HCT116 (cell line): ENCODE measurements around the gene AKAP13. TPM values are rescaled to one million over a fixed set of nuclear protein-coding genes. Genes with fewer than 3 reads are reported as not detected.

Experiments
- ATAC-seq: fragments of 200-7000 bp; cut with Tn5 transposase; 2 replicates; pipeline ENCODE4 v1.9.1; 2020; ENCODE audit warnings: mild to moderate bottlenecking, moderate library complexity
- BruUV-seq: library from RNA; stranded (reverse); fragments of 400-500 nt; replicated peaks from 2 replicates; lab custom pipeline; 2021; lab: Mats Ljungman, UMichigan
- CTCF ChIA-PET: fragments of 300-600 bp; sonication (Branson Sonifier 250); formaldehyde crosslinking; loops from one replicate; lab custom pipeline; 2021; ENCODE audit warnings: antibody characterized with exemption; lab: Charles Lee
- POLR2A ChIA-PET: fragments of 300-600, 350-600 bp; sonication (Branson Sonifier 250); formaldehyde crosslinking; loops from one replicate; lab custom pipeline; 2021; ENCODE audit warnings: antibody characterized with exemption; lab: Charles Lee
- RAD21 ChIA-PET, 2 experiments: fragments of 300-600 bp; sonication (Branson Sonifier 250); formaldehyde crosslinking; loops; one replicate each; lab custom pipeline; 2023; ENCODE audit warnings: low total read pairs in 2 of 2; ENCODE audit not compliant: uncharacterized antibody in 2 of 2, unreplicated experiment in 2 of 2, low non-redundant PET in 1 of 2; lab: Charles Lee
- DNase-seq: peaks from one replicate; pipeline ENCODE4 v3.0.0-alpha.2; 2010; ENCODE audit warnings: low read depth, low spot score
- H2AFZ ChIP-seq: fragments of 200-600 bp; shearing (Covaris generic), sonication (generic); 2 replicates; pipeline ENCODE4 v1.6.1; 2017; ENCODE audit warnings: low read depth, mixed run types, mixed read lengths, antibody characterized with exemption, low read length; ENCODE audit not compliant: poor library complexity, severe bottlenecking
- H3K27ac ChIP-seq: 2 replicates; pipeline ENCODE4 v1.5.1; 2012; ENCODE audit warnings: low read depth, low read length
- H3K27me3 ChIP-seq: fragments of 200-600 bp; sonication (generic); 2 replicates; pipeline ENCODE4 v1.6.1; 2016; ENCODE audit warnings: mixed run types, low read length, mixed read lengths; ENCODE audit not compliant: insufficient read depth
- H3K36me3 ChIP-seq, 2 experiments: fragments of 200-500 bp in 1 of 2; fragments of 200-600 bp in 1 of 2; sonication (Bioruptor generic) in 1 of 2; sonication (generic) in 1 of 2; 2 replicates each; pipeline versions ENCODE4 v1.5.1 to v1.6.1; 2014 to 2016; ENCODE audit warnings: low read length in 2 of 2, inconsistent platforms in 1 of 2, mixed read lengths in 1 of 2, mixed run types in 1 of 2; ENCODE audit not compliant: insufficient read depth in 2 of 2, control insufficient read depth in 1 of 2
- H3K4me1 ChIP-seq, 2 experiments: fragments of 200-600 bp in 1 of 2; sonication (generic) in 1 of 2; 2 replicates each; pipeline versions ENCODE4 v1.5.1 to v1.6.1; 2012 to 2017; ENCODE audit warnings: low read length in 2 of 2, inconsistent platforms in 1 of 2, mild to moderate bottlenecking in 1 of 2, mixed read lengths in 1 of 2, mixed run types in 1 of 2, moderate library complexity in 1 of 2; ENCODE audit not compliant: insufficient read depth in 2 of 2, control insufficient read depth in 1 of 2
- H3K4me2 ChIP-seq: fragments of 200-600 bp; sonication (generic); 2 replicates; pipeline ENCODE4 v1.6.1; 2017; ENCODE audit warnings: mixed run types, low read length, mixed read lengths
- H3K4me3 ChIP-seq, 2 experiments: fragments of 200-600 bp in 1 of 2; sonication (generic) in 1 of 2; replicated peaks in 1 of 2; 2 replicates each; pipeline ENCODE4 v1.5.1; 2011 to 2016; ENCODE audit warnings: low read length in 2 of 2, control low read depth in 1 of 2, low read depth in 1 of 2, mild to moderate bottlenecking in 1 of 2, mixed read lengths in 1 of 2, mixed run types in 1 of 2
- H3K79me2 ChIP-seq: fragments of 200-600 bp; sonication (generic); 2 replicates; pipeline ENCODE4 v1.6.1; 2017; ENCODE audit warnings: mild to moderate bottlenecking, mixed run types, low read length, moderate library complexity, mixed read lengths; ENCODE audit not compliant: insufficient read depth
- H3K9ac ChIP-seq: fragments of 200-600 bp; sonication (generic); 2 replicates; pipeline ENCODE4 v1.6.1; 2016; ENCODE audit warnings: low read length, mixed read lengths
- H3K9me2 ChIP-seq: fragments of 200-600 bp; sonication (generic), shearing (Covaris generic); 2 replicates; pipeline ENCODE4 v1.6.1; 2017; ENCODE audit warnings: mixed run types, mild to moderate bottlenecking, moderate library complexity; ENCODE audit not compliant: insufficient read depth
- H3K9me3 ChIP-seq, 2 experiments: fragments of 200-500 bp in 1 of 2; fragments of 200-600 bp in 1 of 2; sonication (Bioruptor generic) in 1 of 2; sonication (generic) in 1 of 2; 2 replicates each; pipeline ENCODE4 v1.6.1; 2014 to 2017; ENCODE audit warnings: low read length in 2 of 2, mixed read lengths in 2 of 2, inconsistent platforms in 1 of 2, low read depth in 1 of 2, mild to moderate bottlenecking in 1 of 2, mixed run types in 1 of 2, moderate library complexity in 1 of 2; ENCODE audit not compliant: control insufficient read depth in 1 of 2, insufficient read depth in 1 of 2
- H4K20me1 ChIP-seq: fragments of 200-600 bp; sonication (generic), shearing (Covaris generic); 2 replicates; pipeline ENCODE4 v1.6.1; 2017; ENCODE audit warnings: mixed run types, mild to moderate bottlenecking, moderate library complexity; ENCODE audit not compliant: insufficient read depth
- ELF1 ChIP-seq: IDR thresholded peaks from 2 replicates; pipeline ENCODE4 v1.6.1; 2012; ENCODE audit warnings: low read depth, borderline replicate concordance
- EZH2 ChIP-seq: fragments of 200-600 bp; sonication (generic); IDR thresholded peaks from 2 replicates; pipeline ENCODE4 v1.6.1; 2017; ENCODE audit warnings: antibody characterized with exemption, mixed run types
- RAD21 ChIP-seq: IDR thresholded peaks from 2 replicates; pipeline ENCODE4 v1.6.1; 2012; ENCODE audit warnings: low read depth, mild to moderate bottlenecking
- SP1 ChIP-seq: IDR thresholded peaks from 2 replicates; pipeline ENCODE4 v1.6.1; 2012; ENCODE audit warnings: low read depth
- TCF7L2 ChIP-seq: IDR thresholded peaks from 2 replicates; pipeline ENCODE4 v1.7.0; 2011; ENCODE audit warnings: borderline replicate concordance, inconsistent platforms; ENCODE audit not compliant: insufficient read depth, insufficient read length; ENCODE audit errors: extremely low read depth
- YY1 ChIP-seq: IDR thresholded peaks from 2 replicates; pipeline ENCODE4 v1.6.1; 2011; ENCODE audit warnings: low read length, low read depth, moderate library complexity, mild to moderate bottlenecking; ENCODE audit not compliant: insufficient replicate concordance; ENCODE audit errors: extremely low read depth
- ZNF274 ChIP-seq: fragments of 200-500 bp; sonication (Bioruptor generic); IDR thresholded peaks from 2 replicates; pipeline ENCODE4 v1.6.1; 2014; ENCODE audit warnings: mild to moderate bottlenecking, low read depth, low read length, inconsistent platforms
- intact Hi-C: fragments of 100-400 bp; cut with micrococcal nuclease; formaldehyde crosslinking; loops from 2 replicates; pipeline ENCODE4 v1.10.0; 2022
- total RNA-seq: library from RNA; stranded (reverse); gene quantifications from one replicate; pipeline ENCODE4 v1.2.1, GENCODE V29; 2021; ENCODE audit not compliant: unreplicated experiment
- TF ChIP-seq, protein P1 (sequence below): IDR thresholded peaks from 2 replicates; pipeline ENCODE4 v1.6.1; 2011; ENCODE audit warnings: mild to moderate bottlenecking, low read length, moderate library complexity; ENCODE audit not compliant: insufficient replicate concordance; ENCODE audit errors: extremely low read depth
- TF ChIP-seq, protein P2 (sequence below), 3 experiments: fragments of 200-600 bp in 1 of 3; sonication (generic) in 1 of 3; IDR thresholded peaks in 2 of 3; conservative IDR thresholded peaks in 1 of 3; 2 replicates each; pipeline ENCODE4 v1.5.1; 2012 to 2017; ENCODE audit warnings: low read depth in 2 of 3, low read length in 2 of 3, antibody characterized with exemption in 1 of 3, borderline replicate concordance in 1 of 3, control low read depth in 1 of 3, mild to moderate bottlenecking in 1 of 3, mixed read lengths in 1 of 3, mixed run types in 1 of 3, moderate library complexity in 1 of 3; ENCODE audit not compliant: insufficient read depth in 1 of 3

AKAP13 gene
- total RNA-seq, 1 experiment from 2014 or later, result 43.1 TPM

DNA sequence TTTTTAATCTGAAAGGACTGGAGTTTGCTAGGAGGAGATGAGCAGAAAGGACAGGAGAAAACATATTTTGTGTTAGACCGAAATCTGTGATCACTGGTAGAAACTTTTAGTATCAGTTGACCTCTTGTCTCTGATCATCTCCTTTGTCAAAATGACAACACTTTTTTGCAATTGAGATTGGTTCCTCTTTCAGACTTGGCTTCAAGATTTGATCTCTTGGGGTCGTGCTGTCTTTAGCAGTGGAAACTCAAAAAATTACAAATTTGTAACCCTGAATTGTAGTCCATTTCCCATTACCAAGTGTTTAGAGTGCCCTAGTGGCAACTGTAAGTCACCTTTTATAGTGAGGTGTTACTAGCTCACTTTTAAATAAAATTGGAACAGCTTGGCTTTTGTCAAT is 306.9 kb downstream of the AKAP13 start:
- RAD21 ChIA-PET, result interaction anchor here in 1 of 2 experiments (0.6 kb wide), 1 partner anchor 1703 kb away, joined by 3 read pairs; no protein-coding TSS in a partner anchor
- Histone ChIP-seq H3K9me2 (no peaks in the 10 kb centered on the region), H2AFZ (no peak overlapping the region), H3K9ac (no peak overlapping the region), H3K4me1 (no peaks in the 10 kb centered on the region), H4K20me1 (no peaks in the 10 kb centered on the region), H3K4me2 (no peak overlapping the region), H3K79me2 (no peaks in the 10 kb centered on the region), H3K27me3 (no peaks in the 10 kb centered on the region), H3K9me3 (no peaks in the 10 kb centered on the region), H3K27ac (no peak overlapping the region), H3K36me3 (peaks cover 5 to 7% of the 10 kb centered on the region in 2 experiments; a peak in 1 of 4 replicates), H3K4me3 (no peak overlapping the region)
- POLR2A ChIA-PET, result no interaction called here
- intact Hi-C loops, result no loop called here
- no peak for TF ChIP-seq SP1
- no peak for TF ChIP-seq RAD21
- TF ChIP-seq, protein P1, sequence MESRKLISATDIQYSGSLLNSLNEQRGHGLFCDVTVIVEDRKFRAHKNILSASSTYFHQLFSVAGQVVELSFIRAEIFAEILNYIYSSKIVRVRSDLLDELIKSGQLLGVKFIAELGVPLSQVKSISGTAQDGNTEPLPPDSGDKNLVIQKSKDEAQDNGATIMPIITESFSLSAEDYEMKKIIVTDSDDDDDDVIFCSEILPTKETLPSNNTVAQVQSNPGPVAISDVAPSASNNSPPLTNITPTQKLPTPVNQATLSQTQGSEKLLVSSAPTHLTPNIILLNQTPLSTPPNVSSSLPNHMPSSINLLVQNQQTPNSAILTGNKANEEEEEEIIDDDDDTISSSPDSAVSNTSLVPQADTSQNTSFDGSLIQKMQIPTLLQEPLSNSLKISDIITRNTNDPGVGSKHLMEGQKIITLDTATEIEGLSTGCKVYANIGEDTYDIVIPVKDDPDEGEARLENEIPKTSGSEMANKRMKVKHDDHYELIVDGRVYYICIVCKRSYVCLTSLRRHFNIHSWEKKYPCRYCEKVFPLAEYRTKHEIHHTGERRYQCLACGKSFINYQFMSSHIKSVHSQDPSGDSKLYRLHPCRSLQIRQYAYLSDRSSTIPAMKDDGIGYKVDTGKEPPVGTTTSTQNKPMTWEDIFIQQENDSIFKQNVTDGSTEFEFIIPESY, result no peak
- TF ChIP-seq YY1, result no peak
- no peak for TF ChIP-seq ZNF274
- no peak for TF ChIP-seq TCF7L2
- ATAC-seq, result no peak
- BruUV-seq, result no TSS peak
- DNase-seq, result no peak
- CTCF ChIA-PET, result no interaction called here

DNA sequence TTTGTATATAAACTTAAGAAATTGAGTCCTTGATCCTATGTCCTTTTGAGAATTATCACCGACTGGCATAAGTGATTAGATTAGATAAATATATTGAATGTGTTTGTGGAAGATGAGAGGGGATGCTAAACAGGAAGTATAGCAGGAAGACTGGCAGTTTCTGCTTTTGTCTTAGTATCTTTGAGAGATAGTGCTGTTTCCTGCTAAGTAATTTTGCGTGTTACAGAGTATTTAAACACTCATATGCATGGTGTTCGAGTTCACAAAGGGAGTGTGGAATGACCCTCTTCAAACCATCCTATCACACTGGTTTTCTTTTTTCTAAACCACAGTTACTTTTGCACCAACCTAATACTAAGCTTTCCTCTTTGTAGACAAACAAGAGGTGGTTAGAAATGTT is 308.3 kb downstream of the AKAP13 start:
- Histone ChIP-seq H3K27ac (no peak overlapping the region), H3K9me2 (no peaks in the 10 kb centered on the region), H3K4me3 (no peak overlapping the region), H3K79me2 (no peaks in the 10 kb centered on the region), H3K27me3 (no peaks in the 10 kb centered on the region), H3K4me2 (no peak overlapping the region), H3K36me3 (peaks cover 5 to 14% of the 10 kb centered on the region in 2 experiments; a peak in 2 of 4 replicates), H3K9ac (no peak overlapping the region), H3K4me1 (no peaks in the 10 kb centered on the region), H2AFZ (no peak overlapping the region), H3K9me3 (no peaks in the 10 kb centered on the region), H4K20me1 (no peaks in the 10 kb centered on the region)
- no peak for ATAC-seq
- ChIA-PET RAD21 (no interaction called here), POLR2A (no interaction called here), CTCF (no interaction called here)
- intact Hi-C loops, result no loop called here
- TF ChIP-seq, protein P2, sequence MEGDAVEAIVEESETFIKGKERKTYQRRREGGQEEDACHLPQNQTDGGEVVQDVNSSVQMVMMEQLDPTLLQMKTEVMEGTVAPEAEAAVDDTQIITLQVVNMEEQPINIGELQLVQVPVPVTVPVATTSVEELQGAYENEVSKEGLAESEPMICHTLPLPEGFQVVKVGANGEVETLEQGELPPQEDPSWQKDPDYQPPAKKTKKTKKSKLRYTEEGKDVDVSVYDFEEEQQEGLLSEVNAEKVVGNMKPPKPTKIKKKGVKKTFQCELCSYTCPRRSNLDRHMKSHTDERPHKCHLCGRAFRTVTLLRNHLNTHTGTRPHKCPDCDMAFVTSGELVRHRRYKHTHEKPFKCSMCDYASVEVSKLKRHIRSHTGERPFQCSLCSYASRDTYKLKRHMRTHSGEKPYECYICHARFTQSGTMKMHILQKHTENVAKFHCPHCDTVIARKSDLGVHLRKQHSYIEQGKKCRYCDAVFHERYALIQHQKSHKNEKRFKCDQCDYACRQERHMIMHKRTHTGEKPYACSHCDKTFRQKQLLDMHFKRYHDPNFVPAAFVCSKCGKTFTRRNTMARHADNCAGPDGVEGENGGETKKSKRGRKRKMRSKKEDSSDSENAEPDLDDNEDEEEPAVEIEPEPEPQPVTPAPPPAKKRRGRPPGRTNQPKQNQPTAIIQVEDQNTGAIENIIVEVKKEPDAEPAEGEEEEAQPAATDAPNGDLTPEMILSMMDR (IDR thresholded peaks at IDR 0.05 in 2 of 3, conservative IDR thresholded peaks at IDR 0.05 in 1 of 3; ENCODE audit: borderline replicate concordance in 1 of 3, insufficient read depth in 1 of 3, low read depth in 2 of 3, low read length in 2 of 3), result no peak
- TF ChIP-seq ELF1 (no peak), EZH2 (no peak)
- BruUV-seq, result no TSS peak
- no peak for DNase-seq
